ENCODE data around the gene PCGF2. TPM values are rescaled to one million over a fixed set of nuclear protein-coding genes. Genes with fewer than 3 reads are reported as not detected.

The PCGF2 gene
- total and polyA plus RNA-seq, 9 of the 15 experiments (the other 6 are each of a cell fraction or from before 2014, with no cell fraction given) = 1.3 to 33.4 (median 7.0) TPM

- TF ChIP-seq CLOCK (CRISPR knock-in tag; IDR thresholded peaks at IDR 0.05; ENCODE audit: borderline replicate concordance) (no peak), GMEB1 (CRISPR knock-in tag; IDR thresholded peaks at IDR 0.05) (no peak), ZNF431 (CRISPR knock-in tag; IDR thresholded peaks at IDR 0.05) (no peak), POLR2AphosphoS2 (IDR thresholded peaks at IDR 0.05; ENCODE audit: low read length) (no peak; the same call in 1 of the 2 replicates), RERE (CRISPR knock-in tag; IDR thresholded peaks at IDR 0.05; ENCODE audit: borderline replicate concordance) (no peak), GATA2 (CRISPR knock-in tag; IDR thresholded peaks at IDR 0.05) (no peak), EGR1 (conservative IDR thresholded peaks at IDR 0.05) (no peak), STAT5B (CRISPR knock-in tag; IDR thresholded peaks at IDR 0.05) (no peak), ZBTB12 (CRISPR knock-in tag; IDR thresholded peaks at IDR 0.05) (no peak), ZNF609 (CRISPR knock-in tag; IDR thresholded peaks at IDR 0.05; ENCODE audit: borderline replicate concordance) (no peak)
These were observed 45.8 kb downstream of the PCGF2 start (continued) for GRCh38 chr17:38702166-38702915.

Data from K562 (cell line).